Colonic mucosa (tissue), 4 donors: Measurements from ENCODE around the gene POLR3B. TPM values are rescaled to one million over a fixed set of nuclear protein-coding genes. Genes with fewer than 3 reads are reported as not detected.

Experiments used
- DNase-seq: peaks from one replicate; pipeline ENCODE4 v3.0.0-alpha.2; 2020
- H3K27ac ChIP-seq: fragments of 200-600 bp; one replicate; pipeline ENCODE4 v1.8.0; 2021
- H3K27me3 ChIP-seq: fragments of 200-600 bp; one replicate; pipeline ENCODE4 v1.8.0; 2021
- H3K36me3 ChIP-seq: fragments of 200-600 bp; one replicate; pipeline ENCODE4 v1.8.0; 2021
- H3K4me1 ChIP-seq: fragments of 200-600 bp; one replicate; pipeline ENCODE4 v1.8.0; 2021; ENCODE audit warnings: mild to moderate bottlenecking
- H3K4me3 ChIP-seq: fragments of 200-600 bp; one replicate; pipeline ENCODE4 v1.8.0; 2021
- H3K9ac ChIP-seq, 2 donors: one replicate each; pipeline ENCODE4 v1.7.0; 2013; ENCODE audit warnings: control low read depth in 2 of 2, low read depth in 2 of 2, low read length in 2 of 2
- H3K9me3 ChIP-seq: fragments of 200-600 bp; one replicate; pipeline ENCODE4 v1.8.0; 2021
- CTCF ChIP-seq: fragments of 200-600 bp; IDR thresholded peaks from one replicate; pipeline ENCODE4 v1.8.0; 2022; ENCODE audit warnings: antibody characterized with exemption, mild to moderate bottlenecking
- intact Hi-C: fragments of 100-400 bp; cut with DNase I; formaldehyde crosslinking; loops from one replicate; pipeline ENCODE4 v1.14.1; 2022
- total RNA-seq, 2 donors: library from RNA; stranded (reverse); fragmentation: NEBNext Ultra II Directional in 1 of 2; extraction: Animal tissue kit (Norgen Biotek cat#: 25700) in 1 of 2; gene quantifications; one replicate each; pipeline ENCODE4 v1.2.1, GENCODE V29; 2021
- donor health status: healthy.
- donor health status: DM: no; HTN: no; CAD: no.
- donor health status: DM: no; HTN: no; CAD: no.

Gene POLR3B
- total RNA-seq, 2 donors from 2014 or later, result 5.7 to 10.4 TPM

DNA sequence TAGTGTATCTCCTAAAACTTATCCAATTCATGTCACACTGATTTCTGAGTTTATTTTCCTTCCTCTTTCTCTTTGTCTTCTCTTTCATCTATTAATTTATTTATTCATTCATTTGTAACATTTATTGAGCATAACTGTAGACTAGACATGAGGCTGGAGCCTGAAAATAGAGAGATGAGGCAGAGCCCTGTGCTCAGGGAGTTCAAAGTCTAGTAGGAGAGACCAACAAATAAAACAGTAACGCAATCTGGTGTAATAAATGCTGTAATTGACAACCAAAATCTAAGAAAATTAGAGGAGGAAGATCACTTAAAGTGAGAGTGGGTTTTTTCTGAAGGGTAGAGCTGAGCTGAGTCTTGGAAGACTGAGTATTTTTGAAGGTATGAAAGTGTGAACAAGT lies 87.5 kb downstream of the POLR3B start:
- no peaks in the 10 kb centered on the region for H3K4me1 ChIP-seq
- intact Hi-C loops, result no loop called here
- H3K27ac ChIP-seq, result no peak overlapping the region
- DNase-seq, result no peak
- no peak for TF ChIP-seq CTCF
- no peaks in the 10 kb centered on the region for H3K27me3 ChIP-seq
- H3K9ac ChIP-seq, result no peak overlapping the region
- no peaks in the 10 kb centered on the region for H3K9me3 ChIP-seq
- no peaks in the 10 kb centered on the region for H3K36me3 ChIP-seq
- no peak overlapping the region for H3K4me3 ChIP-seq

DNA sequence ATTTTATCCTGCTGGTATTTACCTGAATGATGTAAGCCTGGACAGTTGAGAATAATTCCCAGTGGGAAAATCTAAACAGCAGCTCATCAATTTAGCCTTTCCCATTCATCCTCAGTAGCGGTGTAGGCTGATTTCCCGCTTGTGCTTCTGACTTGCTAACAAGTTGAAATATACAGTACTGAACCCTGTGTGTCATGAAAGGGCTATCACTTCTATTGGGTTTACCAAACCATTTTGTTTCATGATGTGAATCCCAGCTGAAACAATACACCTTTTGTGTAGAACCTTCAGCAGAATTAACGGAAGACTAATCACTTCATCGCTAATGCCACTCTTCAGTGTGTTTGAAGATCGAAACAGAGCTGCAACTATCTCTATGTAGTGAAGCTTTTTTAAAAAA lies 88.4 kb downstream of the POLR3B start:
- H3K27me3 ChIP-seq, result no peaks in the 10 kb centered on the region
- H3K4me1 ChIP-seq, result no peaks in the 10 kb centered on the region
- no peaks in the 10 kb centered on the region for H3K36me3 ChIP-seq
- no peak for DNase-seq
- intact Hi-C loops, result no loop called here
- no peak overlapping the region for H3K4me3 ChIP-seq
- no peaks in the 10 kb centered on the region for H3K9me3 ChIP-seq
- H3K9ac ChIP-seq, result no peak overlapping the region
- TF ChIP-seq CTCF, result no peak
- no peak overlapping the region for H3K27ac ChIP-seq

- Histone ChIP-seq H3K9me3 (no peaks in the 10 kb centered on the region), H3K27ac (no peak overlapping the region), H3K9ac (no peak overlapping the region), H3K36me3 (no peaks in the 10 kb centered on the region), H3K4me3 (no peak overlapping the region), H3K27me3 (no peaks in the 10 kb centered on the region), H3K4me1 (no peaks in the 10 kb centered on the region)
- no peak for TF ChIP-seq CTCF
- intact Hi-C loops, result no loop called here
- DNase-seq, result no peak
These were observed 89.0 kb downstream of the POLR3B start for GRCh38 chr12:106446419-106447092.

- Histone ChIP-seq H3K36me3 (no peaks in the 10 kb centered on the region), H3K27me3 (no peaks in the 10 kb centered on the region), H3K4me3 (no peak overlapping the region), H3K9ac (no peak overlapping the region), H3K9me3 (no peaks in the 10 kb centered on the region), H3K27ac (no peak overlapping the region), H3K4me1 (no peaks in the 10 kb centered on the region)
- DNase-seq, result no peak
- TF ChIP-seq CTCF, result no peak
- intact Hi-C loops, result no loop called here
These were observed 94.8 kb downstream of the POLR3B start for GRCh38 chr12:106452309-106452708.

- no peak overlapping the region for H3K9ac ChIP-seq
- H3K27me3 ChIP-seq, result no peaks in the 10 kb centered on the region
- H3K9me3 ChIP-seq, result no peaks in the 10 kb centered on the region
- no peaks in the 10 kb centered on the region for H3K36me3 ChIP-seq
- H3K4me3 ChIP-seq, result no peak overlapping the region
- DNase-seq, result no peak
- H3K27ac ChIP-seq, result no peak overlapping the region
- intact Hi-C loops, result no loop called here
- H3K4me1 ChIP-seq, result no peaks in the 10 kb centered on the region
- no peak for TF ChIP-seq CTCF
These were observed 97.6 kb downstream of the POLR3B start for GRCh38 chr12:106455111-106455510.
